HuH-7.5 (cell line): ENCODE results near the gene FAM227B.
"Not testable (repeated sequence)": the region's sequence is repeated elsewhere in the genome, so short reads cannot be mapped to it uniquely, and the experiment has no call there.

Source experiments
- DNase-seq: peaks from one replicate; pipeline ENCODE4 v3.0.0; 2011; ENCODE audit warnings: low spot score

FAM227B gene

GRCh38 chr15:49610157-49610918, 10.3 kb downstream of the FAM227B start:
- DNase-seq, result no peak

- no peak for DNase-seq
Measured at GRCh38 chr15:49606594-49606993, 14.0 kb downstream of the FAM227B start.

- no peak for DNase-seq
Measured at GRCh38 chr15:49605588-49605987, 15.0 kb downstream of the FAM227B start.

- no peak for DNase-seq
Measured at GRCh38 chr15:49604625-49605409, 15.8 kb downstream of the FAM227B start.

GRCh38 chr15:49592829-49593316, 27.7 kb downstream of the FAM227B start:
- not testable (repeated sequence) for DNase-seq

GRCh38 chr15:49589030-49589429, 31.6 kb downstream of the FAM227B start:
- no peak for DNase-seq

- DNase-seq, result no peak
Measured at GRCh38 chr15:49573421-49573820, 47.2 kb downstream of the FAM227B start.

GRCh38 chr15:49570672-49571071, 49.9 kb downstream of the FAM227B start:
- DNase-seq, result no peak

GRCh38 chr15:49570174-49570573, 50.4 kb downstream of the FAM227B start:
- no peak for DNase-seq

GRCh38 chr15:49560045-49560444, 60.6 kb downstream of the FAM227B start:
- no peak for DNase-seq

GRCh38 chr15:49558929-49559328, 61.7 kb downstream of the FAM227B start:
- no peak for DNase-seq

- DNase-seq, result no peak
Measured at GRCh38 chr15:49556437-49556836, 64.2 kb downstream of the FAM227B start.

- DNase-seq, result not testable (repeated sequence)
Measured at GRCh38 chr15:49550342-49550741, 70.3 kb downstream of the FAM227B start.

- no peak for DNase-seq
Measured at GRCh38 chr15:49538520-49538919, 82.1 kb downstream of the FAM227B start.

GRCh38 chr15:49530092-49530491, 90.5 kb downstream of the FAM227B start:
- no peak for DNase-seq

GRCh38 chr15:49528289-49528688, 92.3 kb downstream of the FAM227B start:
- no peak for DNase-seq

- DNase-seq, result no peak
Measured at GRCh38 chr15:49521802-49522201, 98.8 kb downstream of the FAM227B start.

GRCh38 chr15:49512739-49513138, 107.9 kb downstream of the FAM227B start:
- DNase-seq, result not testable (repeated sequence)

GRCh38 chr15:49507261-49507660, 113.4 kb downstream of the FAM227B start:
- no peak for DNase-seq

GRCh38 chr15:49506341-49506740, 114.3 kb downstream of the FAM227B start:
- no peak for DNase-seq

- no peak for DNase-seq
Measured at GRCh38 chr15:49501586-49501985, 119.0 kb downstream of the FAM227B start.

GRCh38 chr15:49495993-49496753, 124.4 kb downstream of the FAM227B start:
- no peak for DNase-seq
